NCI-H69 (cell line): Measurements from ENCODE around the gene CCDC174.
A peak's percentile ranks its signal among the peaks of the same experiment; 100 is the strongest.
"Not testable (repeated sequence)": the region's sequence is repeated elsewhere in the genome, so short reads cannot be mapped to it uniquely, and the experiment has no call there.

Experiments used
- DNase-seq: peaks from one replicate; lab custom pipeline; 2025; lab: John Stamatoyannopoulos, UW

Gene CCDC174

GRCh38 chr3:14651440-14652251, at the start of gene CCDC174:
CCDC174 (plus strand) TSS chr3:14651762; CDS start chr3:14651837, 75 bp downstream.
- peak; percentile 97 for DNase-seq

DNA sequence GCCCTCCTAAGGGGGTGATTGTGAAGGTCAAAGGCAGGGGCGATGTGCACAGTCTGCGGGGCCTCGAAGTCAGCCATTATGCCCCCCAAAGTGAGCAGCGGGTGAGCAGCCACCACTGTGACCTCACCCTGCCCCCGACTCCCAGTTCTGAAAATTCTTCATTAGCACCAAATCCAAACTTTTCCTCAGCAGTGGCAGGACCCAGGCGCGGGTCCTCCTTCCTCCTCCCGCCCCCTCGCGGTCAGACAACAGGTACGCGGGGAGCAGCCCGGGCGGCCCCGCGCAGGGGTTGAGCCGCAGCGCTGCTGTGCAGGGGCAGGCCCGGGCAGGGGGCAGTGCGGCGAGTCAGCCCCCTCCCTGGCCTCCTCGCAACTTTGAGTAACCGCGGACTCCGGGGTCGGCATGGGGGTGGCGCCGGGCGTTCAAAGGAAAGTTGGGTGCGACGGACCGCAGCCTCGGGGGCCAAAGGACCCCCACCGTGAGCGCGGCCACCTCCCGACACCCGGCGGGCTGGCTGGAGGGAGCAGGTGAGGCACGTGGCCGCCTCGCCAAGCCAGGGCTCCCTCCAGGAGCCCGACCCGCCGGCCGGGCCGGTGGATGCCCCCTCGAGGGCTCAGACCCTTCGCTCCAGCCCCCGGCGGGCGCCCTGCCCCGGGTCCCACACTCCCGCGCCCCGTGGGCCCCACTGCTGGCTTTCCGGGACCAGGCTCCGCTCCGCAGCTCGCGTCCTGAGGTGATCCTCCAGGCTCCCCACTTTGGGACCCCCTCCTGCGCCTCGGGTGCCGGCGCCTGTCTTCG, 49.4 kb upstream of the CCDC174 start:
- DNase-seq: peak; percentile 31

GRCh38 chr3:14602804-14603644, 48.5 kb upstream of the CCDC174 start:
- peak; percentile 50 for DNase-seq

DNA sequence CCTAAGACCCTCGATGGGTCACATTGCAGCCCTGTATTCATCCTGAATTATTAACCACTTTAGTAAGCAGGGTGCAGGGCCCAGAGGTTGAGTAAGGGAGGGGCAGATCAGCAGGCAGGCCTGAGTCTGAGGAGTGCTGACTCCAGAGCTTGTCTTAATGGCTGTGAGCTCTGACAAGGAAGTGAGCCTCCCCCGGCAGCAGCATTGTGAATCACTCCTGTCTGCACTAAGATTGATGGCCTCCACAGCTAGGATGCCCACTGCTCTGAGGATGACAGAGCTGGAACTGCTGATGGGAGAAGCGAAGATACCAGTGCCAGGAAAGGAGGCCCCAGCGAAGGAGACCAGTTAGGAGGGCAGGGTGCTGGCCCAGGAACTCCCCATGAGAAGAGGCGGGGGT, 46.5 kb upstream of the CCDC174 start:
- peak; percentile 10 for DNase-seq

DNA sequence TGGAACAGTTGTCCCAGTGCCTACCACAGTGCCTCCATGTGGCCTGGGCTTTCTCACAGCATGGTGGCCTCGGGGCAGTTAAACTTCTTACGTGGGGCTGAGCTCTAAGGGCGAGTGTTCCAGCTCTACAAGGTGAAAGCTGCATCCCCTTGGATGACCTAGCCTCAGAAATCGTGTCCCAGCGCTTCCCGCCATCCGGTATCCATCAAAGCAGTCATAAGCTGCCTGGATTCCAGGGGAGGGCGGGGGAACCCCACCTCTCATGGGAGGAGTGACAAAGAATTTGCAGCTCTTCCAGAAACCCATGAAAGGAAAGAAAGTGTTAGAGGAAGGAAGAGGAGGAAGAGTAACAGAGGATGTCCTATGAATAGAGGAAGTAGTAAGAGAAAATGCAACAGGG, 45.8 kb upstream of the CCDC174 start:
- no peak for DNase-seq

DNA sequence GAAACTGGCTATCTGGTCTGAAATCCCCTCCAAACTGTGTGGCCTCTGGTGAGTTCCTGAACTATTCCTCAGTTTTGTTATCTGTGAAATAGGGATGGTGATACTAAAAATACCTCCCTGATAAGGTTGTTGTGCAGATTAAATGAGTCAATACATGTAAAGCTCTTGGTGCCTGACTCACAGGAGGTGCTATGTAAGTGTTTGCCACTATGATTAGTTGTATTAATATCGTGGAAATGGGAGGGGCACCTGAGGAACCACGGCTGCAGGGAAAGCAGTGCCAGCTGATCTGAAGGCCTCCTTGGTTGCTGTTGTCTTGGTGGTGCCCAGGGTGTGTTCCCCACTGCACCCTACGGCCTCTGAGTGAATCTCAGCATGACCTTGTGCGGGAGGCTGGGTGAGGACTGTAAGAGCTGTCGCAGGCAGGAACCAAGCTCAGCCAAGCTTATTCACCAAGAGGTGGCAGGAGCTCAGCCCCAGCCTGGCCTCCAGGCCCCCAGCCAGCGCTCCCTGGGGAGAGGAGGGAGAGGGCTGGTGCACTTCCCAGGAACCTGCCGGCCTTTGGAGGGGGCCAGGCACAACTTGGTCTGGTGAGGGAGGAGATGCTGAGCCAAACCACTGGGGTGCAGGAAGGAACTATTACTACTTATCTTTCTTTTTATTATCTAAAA, 44.8 kb upstream of the CCDC174 start:
- no peak for DNase-seq

GRCh38 chr3:14608298-14608697, 43.3 kb upstream of the CCDC174 start:
- DNase-seq: peak; percentile 4

GRCh38 chr3:14609058-14609457, 42.5 kb upstream of the CCDC174 start:
- DNase-seq: not testable (repeated sequence)

DNA sequence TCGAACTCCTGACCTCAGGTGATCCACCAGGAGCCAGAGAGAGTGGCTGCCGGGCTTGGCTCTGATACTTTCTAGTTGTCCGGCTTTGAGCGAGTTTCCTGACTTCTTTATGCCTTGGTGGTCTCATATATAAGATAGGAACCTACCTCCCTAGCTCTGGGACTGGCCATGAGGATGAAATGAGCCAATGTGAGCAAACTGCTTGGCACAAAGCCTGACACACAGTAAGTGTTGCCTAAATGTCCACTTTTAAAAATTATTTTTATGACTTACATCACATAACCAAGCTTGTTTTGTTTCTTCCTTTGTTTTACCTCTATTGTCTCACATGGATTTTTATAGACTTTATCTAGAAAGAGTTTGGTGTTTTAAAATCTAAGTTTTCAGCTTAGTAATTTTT, 42.1 kb upstream of the CCDC174 start:
- no peak for DNase-seq

DNA sequence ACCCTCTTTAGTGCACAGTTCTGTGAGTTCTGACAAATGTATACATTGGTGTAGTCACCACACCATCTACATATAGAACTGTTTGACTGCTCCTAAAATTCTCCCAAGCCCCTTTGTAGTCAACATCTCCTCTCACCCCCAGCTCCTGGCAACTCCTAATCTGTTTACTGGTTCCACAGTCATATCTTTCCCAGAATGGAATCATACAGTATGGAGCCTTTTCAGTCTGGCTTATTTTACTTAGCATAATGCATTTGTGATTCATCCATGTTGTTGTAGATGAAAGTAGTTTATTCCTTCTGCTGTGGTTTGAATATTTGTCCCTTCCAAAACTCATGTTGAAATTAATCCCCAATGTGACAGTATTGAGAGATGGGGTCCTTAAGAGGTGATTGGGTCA, 41.6 kb upstream of the CCDC174 start:
- DNase-seq: no peak

- no peak for DNase-seq
Observed at GRCh38 chr3:14614189-14614588, 37.4 kb upstream of the CCDC174 start.

DNA sequence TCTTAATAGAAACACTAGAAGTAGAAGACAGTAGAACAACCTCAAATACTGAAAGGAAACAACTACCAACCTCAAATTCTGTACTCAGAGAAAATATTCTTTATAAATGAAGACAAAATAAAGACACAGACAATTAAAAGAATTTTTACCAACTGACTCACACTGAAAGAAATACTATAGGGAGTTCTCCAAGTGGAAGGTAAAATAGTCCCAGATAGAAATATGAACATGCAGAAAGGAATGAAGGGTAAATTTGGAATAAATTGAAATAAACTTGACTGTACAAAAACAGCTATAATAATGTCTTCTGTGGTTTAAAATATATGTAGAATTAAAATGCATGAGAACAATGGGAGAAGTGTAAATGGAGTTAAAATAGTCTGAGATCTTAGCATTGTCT, 36.7 kb upstream of the CCDC174 start:
- DNase-seq: no peak

DNA sequence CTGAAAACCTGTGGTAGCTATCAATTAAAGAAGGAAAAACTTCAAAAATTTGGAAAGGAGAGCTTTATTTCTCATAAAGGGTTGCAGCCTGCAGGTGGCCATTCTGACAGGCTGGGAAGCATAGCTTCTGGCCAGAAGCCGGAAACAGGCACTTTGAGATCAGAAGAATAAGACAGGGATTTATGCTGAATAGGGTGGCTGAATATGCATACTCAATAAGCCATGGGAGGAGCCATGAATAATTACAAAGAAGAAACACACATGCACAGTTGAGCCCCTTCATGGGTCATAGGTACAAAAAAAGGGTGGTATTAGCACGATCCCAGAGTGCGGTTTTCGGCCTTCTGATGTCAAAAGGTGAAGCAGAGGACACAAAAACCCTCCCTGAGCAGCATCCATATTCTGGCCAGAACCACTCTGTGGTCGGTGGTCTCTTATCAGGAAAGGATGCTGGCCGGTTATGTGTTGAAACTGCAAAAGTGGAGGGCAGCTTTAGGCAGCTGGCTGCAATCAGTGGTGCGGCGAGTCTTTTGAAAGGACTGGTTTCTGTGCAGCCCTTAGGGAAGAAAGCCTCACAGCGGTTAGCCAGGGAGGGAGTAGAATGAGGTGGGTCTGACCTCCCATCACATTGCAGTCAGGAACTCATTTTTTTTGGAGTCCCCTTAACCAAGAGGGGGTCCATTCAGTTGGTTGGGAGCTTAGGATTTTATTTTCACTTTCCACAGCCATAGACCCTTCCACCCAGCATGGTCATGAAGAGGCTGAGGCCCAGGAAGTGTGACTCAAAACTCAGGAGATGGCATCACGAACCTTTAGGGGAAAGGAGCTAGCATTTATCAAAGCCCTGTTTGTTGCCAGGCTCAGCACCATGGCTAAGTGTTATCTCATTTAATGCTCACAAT, 34.7 kb upstream of the CCDC174 start:
- no peak for DNase-seq

DNA sequence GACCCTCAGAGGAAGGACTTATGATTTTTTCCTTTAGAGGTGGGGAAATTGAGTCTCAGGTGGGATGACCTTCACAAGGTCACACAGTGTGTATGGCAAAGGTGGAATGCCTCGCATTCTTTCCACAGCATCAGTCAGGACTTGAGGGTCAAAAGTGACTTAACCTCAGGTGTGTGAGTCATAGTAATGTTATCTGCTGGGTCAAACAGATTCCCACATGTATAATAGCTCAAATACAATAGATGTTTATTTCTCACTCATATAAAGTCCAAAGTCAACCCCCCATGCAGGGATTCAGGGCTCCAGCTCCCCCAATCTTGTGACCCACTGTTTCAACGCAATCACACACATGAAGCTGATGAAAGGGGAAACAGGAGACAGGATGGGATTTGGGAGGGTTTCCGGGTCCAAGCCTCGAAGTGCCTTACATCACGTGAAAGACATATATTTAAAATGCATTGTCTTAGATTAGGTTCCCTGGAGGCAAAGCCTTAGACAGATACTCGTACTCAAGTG, 34.0 kb upstream of the CCDC174 start:
- no peak for DNase-seq

DNA sequence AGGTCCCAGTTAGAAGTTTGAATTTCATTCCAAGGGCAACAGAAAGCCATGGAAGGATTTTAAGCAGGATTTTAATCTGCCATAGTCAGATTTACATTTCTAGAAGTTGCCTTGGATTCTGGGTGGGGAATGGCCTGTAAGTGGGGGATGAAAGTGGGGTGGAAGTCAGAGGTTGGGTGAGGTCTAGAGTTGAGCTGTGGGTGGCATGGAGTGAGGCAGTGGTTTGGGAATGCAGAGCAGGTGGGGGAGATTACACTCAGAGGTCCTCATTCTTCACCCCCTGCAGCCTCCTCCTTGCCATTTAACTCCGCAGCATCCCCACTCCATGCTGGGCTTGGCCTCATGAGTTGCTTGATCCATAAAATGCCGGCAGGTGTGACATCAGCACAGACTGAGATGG, 32.0 kb upstream of the CCDC174 start:
- DNase-seq: no peak

DNA sequence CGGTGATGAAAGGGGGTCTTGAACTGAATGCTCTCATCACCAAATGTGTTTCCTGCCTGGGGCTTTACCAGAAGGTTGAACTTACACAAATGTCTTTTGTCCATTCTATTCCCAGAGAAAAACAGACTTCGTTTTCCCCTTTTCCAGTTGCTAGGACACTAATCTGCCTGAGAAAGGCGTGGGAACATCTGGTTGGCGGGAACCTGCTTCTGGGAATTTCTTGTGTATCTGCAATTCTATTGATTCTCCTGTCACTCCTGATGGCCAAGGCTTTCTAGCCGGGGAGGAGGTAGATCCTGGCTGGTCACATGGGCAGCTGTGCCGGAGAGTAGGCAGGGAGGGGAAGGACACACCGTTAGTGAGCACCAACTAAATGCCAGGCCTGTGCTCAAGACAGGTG, 31.1 kb upstream of the CCDC174 start:
- DNase-seq: no peak

GRCh38 chr3:14621093-14621492, 30.5 kb upstream of the CCDC174 start:
- DNase-seq: no peak

- DNase-seq: no peak
Observed at GRCh38 chr3:14622368-14622767, 29.2 kb upstream of the CCDC174 start.

DNA sequence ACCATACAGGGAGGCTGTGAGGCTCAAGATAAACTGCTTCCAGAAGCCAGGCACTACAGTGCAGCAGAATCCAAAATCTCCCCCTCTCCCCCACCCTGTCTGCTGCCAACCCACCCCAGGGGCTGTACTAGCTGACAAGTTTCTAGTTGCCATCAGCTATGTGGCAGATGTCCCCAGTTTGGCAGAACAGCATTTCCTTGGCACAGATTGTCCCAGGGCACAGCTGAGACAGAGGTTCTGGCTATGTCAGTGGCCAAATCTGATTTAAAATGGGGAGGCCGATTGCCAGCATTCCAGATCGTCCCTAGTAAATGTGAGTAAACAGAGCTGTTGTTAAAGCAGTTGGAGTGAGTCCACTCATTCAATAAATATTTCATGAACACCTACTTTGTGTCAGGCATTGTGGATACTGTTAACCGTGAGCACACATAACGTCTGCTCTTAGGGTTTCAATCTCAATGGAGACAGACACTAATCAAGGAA, 28.0 kb upstream of the CCDC174 start:
- DNase-seq: no peak

DNA sequence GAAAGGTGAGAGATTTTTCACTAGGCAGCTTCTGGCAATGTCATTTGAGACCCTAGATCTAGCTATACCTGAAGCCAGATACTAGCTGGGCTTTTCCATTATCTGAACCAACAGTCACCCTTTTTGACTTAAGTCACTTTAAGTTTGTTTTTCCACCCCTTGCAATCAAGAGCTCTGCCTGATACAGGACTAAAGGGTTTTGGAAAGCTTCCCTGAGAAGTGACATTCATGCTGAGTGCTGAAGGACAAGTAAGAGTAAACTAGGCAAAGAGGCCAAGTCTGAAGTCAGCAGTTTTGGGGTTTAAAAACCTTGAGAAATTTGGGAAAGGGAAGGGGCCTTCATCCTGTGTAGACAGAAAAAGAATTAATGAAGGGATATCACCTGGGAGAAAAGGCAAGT, 27.1 kb upstream of the CCDC174 start:
- no peak for DNase-seq
